Neural cell (in vitro differentiated cells): ENCODE measurements around the gene BNIP5. TPM values are rescaled to one million over a fixed set of nuclear protein-coding genes. Genes with fewer than 3 reads are reported as not detected.

Source experiments
- H2AFZ ChIP-seq: fragments of 200-600, 300-800 bp; sonication (generic), shearing (Covaris generic); 2 replicates; pipeline ENCODE4 v1.6.0; 2014; ENCODE audit warnings: low read depth, mild to moderate bottlenecking, antibody characterized with exemption, low read length, moderate library complexity
- H3F3A ChIP-seq: fragments of 200-600 bp; shearing (Covaris generic); 2 replicates; pipeline ENCODE4 v1.6.1; 2016; ENCODE audit warnings: mild to moderate bottlenecking, moderate library complexity, mixed read lengths, antibody characterized with exemption, low read length; ENCODE audit not compliant: insufficient read depth, poor library complexity, severe bottlenecking
- H3K27ac ChIP-seq: fragments of 200-600, 300-800 bp; sonication (generic), shearing (Covaris generic); 2 replicates; pipeline ENCODE4 v1.5.1; 2014; ENCODE audit warnings: mild to moderate bottlenecking, low read length, moderate library complexity
- H3K27me3 ChIP-seq: fragments of 300-800, 200-600 bp; sonication (generic), shearing (Covaris generic); 2 replicates; pipeline ENCODE4 v1.6.0; 2014; ENCODE audit warnings: mild to moderate bottlenecking, low read depth, low read length, moderate library complexity; ENCODE audit not compliant: insufficient read depth
- H3K36me3 ChIP-seq: fragments of 300-800, 200-600 bp; sonication (generic), shearing (Covaris generic); 2 replicates; pipeline ENCODE4 v1.5.1; 2014; ENCODE audit warnings: mild to moderate bottlenecking, antibody characterized with exemption, low read length, moderate library complexity; ENCODE audit not compliant: insufficient read depth
- H3K4me2 ChIP-seq: fragments of 300-800, 200-600 bp; sonication (generic), shearing (Covaris generic); 2 replicates; pipeline ENCODE4 v1.6.0; 2014; ENCODE audit warnings: mild to moderate bottlenecking, low read length
- H3K4me3 ChIP-seq: fragments of 300-800, 200-600 bp; sonication (generic), shearing (Covaris generic); 2 replicates; pipeline ENCODE4 v1.5.1; 2014; ENCODE audit warnings: mild to moderate bottlenecking, low read length, moderate library complexity
- H3K79me2 ChIP-seq: fragments of 200-600 bp; shearing (Covaris generic); replicated peaks from 2 replicates; pipeline ENCODE4 v1.6.0; 2014; ENCODE audit warnings: mild to moderate bottlenecking, low read length, moderate library complexity; ENCODE audit not compliant: insufficient read depth
- H3K9ac ChIP-seq: fragments of 300-800, 200-600 bp; sonication (generic), shearing (Covaris generic); 2 replicates; pipeline ENCODE4 v1.6.1; 2016; ENCODE audit warnings: mild to moderate bottlenecking, low read length, mixed read lengths
- H3K9me2 ChIP-seq: fragments of 200-600 bp; shearing (Covaris generic); 2 replicates; pipeline ENCODE4 v1.6.1; 2016; ENCODE audit warnings: mild to moderate bottlenecking, low read length, mixed read lengths; ENCODE audit not compliant: insufficient read depth
- H3K9me3 ChIP-seq: fragments of 200-600, 300-800 bp; sonication (generic), shearing (Covaris generic); 2 replicates; pipeline ENCODE4 v1.6.1; 2016; ENCODE audit warnings: mild to moderate bottlenecking, mixed run types, low read length, moderate library complexity, mixed read lengths
- H4K20me1 ChIP-seq: fragments of 200-600 bp; shearing (Covaris generic); 2 replicates; pipeline ENCODE4 v1.6.1; 2016; ENCODE audit warnings: mild to moderate bottlenecking, mixed run types; ENCODE audit not compliant: insufficient read depth
- CTCF ChIP-seq: fragments of 450-650 bp; IDR thresholded peaks from 2 replicates; pipeline ENCODE4 v1.5.1; 2014; ENCODE audit warnings: antibody characterized with exemption, mild to moderate bottlenecking, moderate library complexity; ENCODE audit not compliant: poor library complexity, severe bottlenecking
- EP300 ChIP-seq: fragments of 450-650 bp; conservative IDR thresholded peaks from 2 replicates; pipeline ENCODE4 v1.6.1; 2014; ENCODE audit warnings: antibody characterized with exemption, mild to moderate bottlenecking, moderate library complexity; ENCODE audit not compliant: poor library complexity, severe bottlenecking
- EZH2 ChIP-seq: fragments of 200-600, 300-800 bp; shearing (Covaris generic), sonication (generic); IDR thresholded peaks from 2 replicates; pipeline ENCODE4 v1.6.1; 2014; ENCODE audit warnings: antibody characterized with exemption, low read length, borderline replicate concordance, mild to moderate bottlenecking; ENCODE audit not compliant: insufficient read depth, poor library complexity, severe bottlenecking
- MXI1 ChIP-seq: fragments of 450-650 bp; conservative IDR thresholded peaks from 2 replicates; pipeline ENCODE4 v1.6.1; 2014; ENCODE audit warnings: antibody characterized with exemption, mild to moderate bottlenecking; ENCODE audit not compliant: poor library complexity, severe bottlenecking
- POLR2AphosphoS5 ChIP-seq: IDR thresholded peaks from 2 replicates; pipeline ENCODE4 v1.6.1; 2012
- RAD21 ChIP-seq: fragments of 450-650 bp; conservative IDR thresholded peaks from 2 replicates; pipeline ENCODE4 v1.6.1; 2014; ENCODE audit warnings: antibody characterized with exemption, mild to moderate bottlenecking, moderate library complexity
- REST ChIP-seq: IDR thresholded peaks from 2 replicates; pipeline ENCODE4 v1.6.1; 2012; ENCODE audit warnings: borderline replicate concordance
- SMC3 ChIP-seq: fragments of 450-650 bp; conservative IDR thresholded peaks from 2 replicates; pipeline ENCODE4 v1.6.1; 2014; ENCODE audit warnings: antibody characterized with exemption, mild to moderate bottlenecking, moderate library complexity; ENCODE audit not compliant: poor library complexity
- TAF1 ChIP-seq: IDR thresholded peaks from 2 replicates; pipeline ENCODE4 v1.6.1; 2012; ENCODE audit warnings: low read depth
- polyA plus RNA-seq: library from polyadenylated mRNA; depleted of rRNA; stranded (reverse); fragments of >200 nt; gene quantifications from 2 replicates; pipeline ENCODE4 v1.2.3, GENCODE V29; 2014

The BNIP5 gene
- polyA plus RNA-seq, 1 donor from 2014 or later, result not detected

GRCh38 chr6:36301085-36301658 is 35.5 kb downstream of the BNIP5 start:
- no peak overlapping the region for H3K4me2 ChIP-seq
- H4K20me1 ChIP-seq, result no peaks in the 10 kb centered on the region
- H3K27ac ChIP-seq, result no peak overlapping the region
- H3K27me3 ChIP-seq, result no peaks in the 10 kb centered on the region
- H3K9me2 ChIP-seq, result no peaks in the 10 kb centered on the region
- no peaks in the 10 kb centered on the region for H3K9me3 ChIP-seq
- H3K4me3 ChIP-seq, result no peak overlapping the region
- TF ChIP-seq MXI1, result no peak
- no peak for TF ChIP-seq EP300
- TF ChIP-seq TAF1, result no peak
- no peak for TF ChIP-seq POLR2AphosphoS5
- TF ChIP-seq EZH2, result no peak
- no peak for TF ChIP-seq RAD21
- no peak for TF ChIP-seq SMC3
- TF ChIP-seq REST, result no peak
- no peaks in the 10 kb centered on the region for H3K79me2 ChIP-seq
- H2AFZ ChIP-seq, result no peak overlapping the region
- no peaks in the 10 kb centered on the region for H3K36me3 ChIP-seq
- no peak overlapping the region for H3K9ac ChIP-seq
- H3F3A ChIP-seq, result no peaks in the 10 kb centered on the region

DNA sequence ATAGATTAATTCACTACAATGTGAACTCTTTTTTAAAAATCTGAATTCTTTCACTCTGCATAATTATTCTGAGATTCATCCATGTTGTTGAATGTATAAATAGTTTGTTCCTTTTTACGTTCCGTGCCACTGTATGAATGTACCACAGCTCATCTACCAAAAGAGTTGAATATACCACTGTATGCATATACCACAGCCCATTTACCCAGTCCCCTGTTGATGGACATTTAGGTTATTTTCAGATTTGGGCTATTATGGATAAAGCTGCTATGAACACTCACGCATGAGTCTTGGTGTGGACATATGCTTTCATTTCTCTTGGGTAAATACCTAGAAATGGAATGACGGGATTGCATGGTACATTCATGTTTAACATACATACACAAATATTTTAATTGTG is 38.7 kb downstream of the BNIP5 start:
- Histone ChIP-seq H3K4me3 (no peak overlapping the region), H3K9me3 (no peaks in the 10 kb centered on the region), H3K9me2 (no peaks in the 10 kb centered on the region), H3K27ac (no peak overlapping the region), H4K20me1 (no peaks in the 10 kb centered on the region), H3K9ac (no peak overlapping the region), H3K27me3 (no peaks in the 10 kb centered on the region), H3F3A (no peaks in the 10 kb centered on the region), H2AFZ (no peak overlapping the region), H3K4me2 (no peak overlapping the region), H3K36me3 (no peaks in the 10 kb centered on the region), H3K79me2 (no peaks in the 10 kb centered on the region)
- TF ChIP-seq SMC3 (no peak), POLR2AphosphoS5 (no peak), CTCF (no peak), REST (no peak), EZH2 (no peak), MXI1 (no peak), TAF1 (no peak), EP300 (no peak), RAD21 (no peak)
